HG02642 (cell line): ENCODE results near the gene CGB5.
"Not testable (repeated sequence)": the region's sequence is repeated elsewhere in the genome, so short reads cannot be mapped to it uniquely, and the experiment has no call there.

Experiments used
- ATAC-seq: cut with Tn5 transposase; IDR thresholded peaks from one replicate; pipeline ENCODE4 v1.9.1; 2021; ENCODE audit warnings: mild to moderate bottlenecking; ENCODE audit not compliant: unreplicated experiment, poor library complexity

CGB5 gene

DNA sequence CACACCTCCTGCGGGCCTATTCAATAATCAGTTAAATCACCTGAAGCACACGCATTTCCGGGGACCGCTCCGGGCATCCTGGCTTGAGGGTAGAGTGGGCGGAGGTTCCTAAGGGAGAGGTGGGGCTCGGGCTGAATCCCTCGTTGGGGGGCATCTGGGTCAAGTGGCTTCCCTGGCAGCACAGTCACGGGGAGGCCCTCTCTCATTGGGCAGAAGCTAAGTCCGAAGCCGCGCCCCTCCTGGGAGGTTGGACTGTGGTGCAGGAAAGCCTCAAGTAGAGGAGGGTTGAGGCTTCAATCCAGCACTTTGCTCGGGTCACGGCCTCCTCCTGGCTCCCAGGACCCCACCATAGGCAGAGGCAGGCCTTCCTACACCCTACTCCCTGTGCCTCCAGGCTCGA is at the start of gene CGB5:
TSS of gene CGB5 (plus strand) at position 301 of the 400 bp plus-strand sequence. CDS start 362 bp downstream, outside the sequence.
- ATAC-seq, result not testable (repeated sequence)

DNA sequence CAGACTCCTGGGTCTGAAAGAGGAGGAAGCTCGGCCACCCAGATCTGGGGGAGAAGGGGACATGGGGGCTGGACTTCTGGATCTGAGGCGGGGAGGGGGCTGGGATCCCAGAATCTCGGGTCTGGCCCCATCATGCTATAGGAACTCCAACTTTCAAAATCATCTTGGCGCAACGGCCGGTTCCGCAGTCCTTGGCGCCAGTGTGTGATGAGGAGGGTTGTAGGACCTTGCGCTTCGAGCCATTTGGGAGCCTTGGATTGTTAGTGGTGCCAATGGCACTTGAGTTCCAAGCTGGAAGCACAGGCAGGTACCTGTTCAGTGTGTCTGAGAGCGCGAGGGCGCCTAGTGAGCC is 49.6 kb upstream of the CGB5 start:
- ATAC-seq, result no peak

DNA sequence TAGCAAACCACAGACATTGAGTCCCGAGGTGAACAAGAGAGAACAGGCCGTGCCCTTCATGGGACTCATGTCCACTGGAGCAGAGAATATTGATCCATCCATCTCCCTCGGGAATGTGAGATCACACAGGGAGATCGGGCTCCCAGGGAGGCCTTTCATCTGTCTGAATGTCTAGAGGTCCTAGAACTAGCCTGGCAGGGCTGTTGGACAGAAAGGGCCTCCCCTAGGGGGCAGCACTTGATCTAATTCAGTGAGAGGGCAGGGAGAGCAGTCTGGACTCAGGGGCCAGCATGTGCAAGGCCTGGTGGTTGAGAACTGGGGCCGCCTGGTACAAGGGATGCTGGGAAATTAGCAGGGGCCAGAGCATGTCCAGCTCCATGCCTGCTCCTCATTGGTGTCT is 45.7 kb upstream of the CGB5 start:
- ATAC-seq, result no peak

DNA sequence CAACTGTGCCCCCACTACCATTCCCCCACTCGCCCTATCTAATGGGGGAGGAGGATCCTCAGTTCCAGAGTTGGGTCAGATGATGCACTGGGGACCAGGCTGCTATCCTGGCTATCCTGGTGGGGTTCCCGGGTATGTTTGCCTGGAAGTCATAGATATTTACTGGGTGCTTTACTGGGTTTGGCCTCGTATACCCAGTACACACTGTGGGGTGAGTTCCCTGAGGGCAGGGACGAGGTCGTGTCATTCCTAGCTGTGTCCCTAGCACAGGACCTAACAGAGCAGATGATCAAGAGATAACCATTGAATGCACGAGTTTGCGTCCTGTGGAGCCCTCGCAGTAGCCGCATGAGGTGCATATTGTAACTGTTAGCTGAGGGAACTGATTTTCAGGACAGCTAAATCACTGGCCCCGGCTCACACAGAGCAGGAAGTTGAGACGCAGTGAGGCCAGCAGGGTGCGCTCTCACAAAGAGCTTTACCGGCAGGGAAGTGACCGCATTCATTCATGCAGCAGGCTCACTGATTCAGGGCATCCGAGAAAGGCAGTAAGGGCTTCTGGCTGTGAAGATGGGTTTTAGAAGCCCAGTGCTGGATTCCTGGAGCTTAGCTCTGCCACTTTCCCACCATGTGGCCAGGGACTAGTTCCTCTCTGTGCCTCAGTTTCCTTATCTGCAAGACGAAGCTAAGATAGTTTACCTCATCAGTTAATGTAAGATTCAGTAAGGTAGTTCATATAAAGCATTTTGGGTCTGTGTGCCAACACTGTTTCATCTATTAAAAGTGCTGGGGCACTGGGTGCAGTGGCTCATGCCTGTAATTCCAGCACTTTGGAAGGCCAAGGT is 43.9 kb upstream of the CGB5 start:
- ATAC-seq, result no peak

- ATAC-seq, result no peak
Observed at GRCh38 chr19:49004133-49004532, 39.5 kb upstream of the CGB5 start.

DNA sequence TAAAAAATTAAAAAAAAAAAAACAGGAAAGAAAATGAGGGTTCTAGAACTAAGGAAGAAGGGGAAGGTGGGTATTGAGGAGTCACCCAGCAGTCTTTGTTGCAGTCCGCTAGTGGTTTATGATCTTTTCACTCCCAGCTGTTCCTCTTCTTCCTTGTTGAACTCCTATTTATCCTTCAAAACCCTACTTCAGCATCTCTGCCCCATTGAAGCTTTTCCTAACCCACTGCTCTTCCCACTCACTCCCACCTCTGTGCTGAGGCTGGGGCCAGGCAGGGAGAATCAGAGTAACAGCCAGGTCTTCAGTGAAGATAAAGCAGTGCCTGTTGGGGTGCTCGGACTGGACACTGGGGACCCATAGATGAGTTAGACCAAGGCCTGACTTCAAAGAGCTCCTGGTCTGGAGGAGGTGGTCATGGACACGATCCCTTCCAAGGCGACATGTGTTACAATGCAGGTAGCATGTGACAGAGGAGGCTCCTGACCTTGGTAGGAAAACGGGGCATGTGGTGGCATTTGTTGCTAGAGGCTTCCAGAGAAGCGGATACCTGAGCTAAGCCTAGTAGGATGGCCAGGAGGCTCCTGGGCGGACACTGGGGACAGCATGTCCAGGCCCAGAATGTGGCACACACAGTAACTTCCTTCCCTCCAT is 38.6 kb upstream of the CGB5 start:
- ATAC-seq, result no peak

GRCh38 chr19:49006905-49007304 is 36.7 kb upstream of the CGB5 start:
- ATAC-seq, result no peak

DNA sequence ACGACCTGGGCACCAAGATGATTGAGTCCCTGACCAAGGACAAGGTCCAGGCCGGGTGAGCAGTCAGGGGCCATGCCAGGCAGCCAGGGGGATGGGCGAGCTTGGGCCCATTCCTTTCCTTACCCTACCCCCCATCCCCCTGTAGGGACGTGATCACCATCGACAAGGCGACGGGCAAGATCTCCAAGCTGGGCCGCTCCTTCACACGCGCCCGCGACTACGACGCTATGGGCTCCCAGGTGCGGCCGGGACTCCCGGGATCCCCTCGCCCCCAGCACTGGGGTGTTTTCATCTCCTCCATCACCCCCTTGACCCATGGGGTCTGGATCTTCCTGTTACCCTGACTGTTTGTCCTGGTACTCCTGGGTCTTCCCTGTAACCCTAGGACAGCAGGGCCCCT is 33.8 kb upstream of the CGB5 start:
- ATAC-seq, result no peak

GRCh38 chr19:49010453-49010852 is 33.2 kb upstream of the CGB5 start:
- no peak for ATAC-seq

DNA sequence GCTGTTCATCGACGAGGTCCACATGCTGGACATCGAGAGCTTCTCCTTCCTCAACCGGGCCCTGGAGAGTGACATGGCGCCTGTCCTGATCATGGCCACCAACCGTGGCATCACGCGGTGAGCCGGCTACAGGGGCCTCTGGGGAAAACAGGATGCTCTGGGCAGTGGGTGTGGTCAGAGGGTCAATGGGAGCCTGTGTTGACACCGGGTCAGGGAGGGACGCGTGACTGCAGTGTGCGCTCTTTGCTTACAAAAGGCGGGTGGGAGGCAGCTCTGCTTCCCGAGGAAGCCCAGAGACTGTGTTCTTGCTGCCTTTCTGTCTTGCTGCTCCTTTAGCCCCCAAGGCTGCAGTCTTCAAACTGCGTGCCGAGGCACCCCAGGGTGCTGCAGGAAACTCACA is 32.5 kb upstream of the CGB5 start:
- no peak for ATAC-seq

DNA sequence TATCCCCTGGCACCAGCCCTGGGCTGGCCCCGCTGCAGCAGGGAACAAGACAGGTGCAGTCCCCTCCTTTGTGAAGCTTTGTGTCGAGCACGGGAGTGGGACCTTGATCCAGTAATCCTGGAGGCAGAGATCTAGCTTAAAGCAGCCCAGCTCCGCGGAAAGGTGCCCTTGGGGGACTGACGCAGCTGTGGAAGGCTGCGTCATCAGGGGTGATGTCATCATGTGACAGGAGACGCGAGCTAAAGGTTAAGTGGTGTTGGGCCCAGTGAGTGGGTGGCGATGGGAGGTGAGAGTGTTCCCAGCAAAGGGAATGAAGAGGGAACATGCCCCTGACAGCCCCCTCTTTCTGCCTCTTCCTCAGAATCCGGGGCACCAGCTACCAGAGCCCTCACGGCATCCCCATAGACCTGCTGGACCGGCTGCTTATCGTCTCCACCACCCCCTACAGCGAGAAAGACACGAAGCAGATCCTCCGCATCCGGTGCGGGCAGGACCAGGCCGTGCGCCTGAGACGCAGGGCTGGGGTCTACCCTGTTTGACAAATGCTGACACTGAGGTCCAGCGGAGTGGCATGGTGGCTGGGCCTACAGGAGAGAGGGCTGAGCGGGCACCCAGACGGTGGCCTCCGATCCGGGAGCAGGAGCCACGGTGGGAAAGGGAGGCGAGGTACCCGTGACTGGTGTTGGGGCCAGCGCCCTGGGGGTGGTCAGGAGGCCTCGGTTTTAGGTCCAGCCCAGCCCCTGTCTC is 29.4 kb upstream of the CGB5 start:
- ATAC-seq, result no peak

- no peak for ATAC-seq
Observed at GRCh38 chr19:49014870-49015255, 28.8 kb upstream of the CGB5 start.

- ATAC-seq, result no peak
Observed at GRCh38 chr19:49016067-49016839, 27.4 kb upstream of the CGB5 start.

DNA sequence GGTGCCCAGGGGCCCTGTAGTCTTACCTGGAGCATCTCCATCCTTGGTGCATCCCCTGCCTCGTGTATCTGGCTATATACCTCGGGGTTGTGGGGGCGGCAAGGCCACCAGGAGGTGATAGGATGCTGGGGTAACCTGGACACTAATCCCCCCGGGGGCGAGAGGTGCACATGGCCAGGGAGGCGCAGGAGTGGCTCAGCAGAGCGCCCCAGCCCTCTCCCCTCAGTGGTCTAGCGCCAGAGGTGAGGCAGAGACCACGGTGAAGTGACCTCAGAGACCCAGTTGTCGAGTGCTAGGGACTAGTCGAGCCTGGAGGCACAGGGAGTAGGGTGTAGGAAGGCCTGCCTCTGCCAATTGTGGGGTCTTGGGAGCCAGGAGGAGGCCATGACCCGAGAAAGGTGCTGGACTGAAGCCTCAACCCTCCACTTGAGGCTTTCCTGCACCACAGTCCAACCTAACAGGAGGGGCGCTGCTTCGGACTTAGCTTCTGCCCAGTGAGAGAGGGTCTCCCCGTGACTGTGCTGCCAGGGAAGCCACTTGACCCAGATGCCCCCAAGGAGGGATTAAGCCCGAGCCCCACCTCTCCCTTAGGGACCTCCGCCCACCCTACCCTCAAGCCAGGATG is 26.5 kb upstream of the CGB5 start, which contains the start of gene LHB:
TSS of gene LHB (minus strand) at position 51 of the 625 bp plus-strand sequence. CDS start at position 41, 10 bp downstream.
- no peak for ATAC-seq

- ATAC-seq, result no peak
Observed at GRCh38 chr19:49017666-49018351, 25.8 kb upstream of the CGB5 start.

GRCh38 chr19:49018388-49019241 is 25.0 kb upstream of the CGB5 start:
- not testable (repeated sequence) for ATAC-seq

- no peak for ATAC-seq
Observed at GRCh38 chr19:49019242-49019932, 24.3 kb upstream of the CGB5 start.

DNA sequence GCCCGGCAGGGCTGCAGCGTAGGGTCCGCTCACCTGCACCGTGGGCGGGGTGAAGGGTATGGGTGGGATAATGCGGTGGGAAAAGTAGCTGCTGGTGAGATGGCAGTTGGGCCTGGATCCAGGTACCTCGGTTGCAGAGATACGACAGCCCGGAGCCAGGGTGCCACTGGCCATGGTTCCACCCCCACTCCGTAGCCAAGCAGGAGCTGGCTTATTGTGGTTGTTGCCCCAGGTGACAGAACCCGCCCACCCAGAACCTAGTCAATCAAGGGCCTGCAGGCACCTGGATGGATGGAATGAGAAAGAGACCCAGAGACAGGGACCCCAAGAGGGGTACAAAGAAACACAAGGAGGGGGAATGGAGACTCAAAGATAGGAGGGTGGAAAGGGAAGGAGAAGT is 23.3 kb upstream of the CGB5 start:
- ATAC-seq, result no peak
